Endothelial cell of umbilical vein (primary cell): Measurements from ENCODE around the gene PPP1R11. TPM values are rescaled to one million over a fixed set of nuclear protein-coding genes. Genes with fewer than 3 reads are reported as not detected.

Experiments used
- BruUV-seq: library from RNA; stranded (reverse); fragments of 400-500 nt; replicated peaks from 2 replicates; lab custom pipeline; 2021; lab: Mats Ljungman, UMichigan
- CTCF ChIA-PET: fragments of 300-600, 350-600 bp; sonication (Branson Sonifier 250); formaldehyde crosslinking; loops from one replicate; lab custom pipeline; 2021; ENCODE audit warnings: antibody characterized with exemption, inconsistent platforms; lab: Charles Lee
- POLR2A ChIA-PET: fragments of 300-600, 350-600 bp; sonication (Branson Sonifier 250); formaldehyde crosslinking; loops from one replicate; lab custom pipeline; 2021; ENCODE audit warnings: antibody characterized with exemption, inconsistent platforms; lab: Charles Lee
- DNase-seq: peaks from one replicate; pipeline ENCODE4 v3.0.0-alpha.2; 2011; ENCODE audit warnings: low read depth, low spot score
- FAIRE-seq: peaks from 2 replicates; lab custom pipeline; 2011; peaks lifted over from hg19 to GRCh38; lab: Jason Lieb, UNC
- H2AFZ ChIP-seq: 2 replicates; pipeline ENCODE4 v1.6.0; 2012; ENCODE audit warnings: low read depth, low read length, control low read depth, inconsistent platforms
- H3K27ac ChIP-seq: 2 replicates; pipeline ENCODE4 v1.5.1; 2011; ENCODE audit warnings: low read depth, mild to moderate bottlenecking, control low read depth, low read length, moderate library complexity; ENCODE audit not compliant: insufficient read depth
- H3K27me3 ChIP-seq, 2 experiments: 2 replicates each; pipeline versions ENCODE4 v1.6.0 to v1.6.1; 2011; ENCODE audit warnings: low read length in 2 of 2, mixed read lengths in 1 of 2; ENCODE audit not compliant: control insufficient read depth in 2 of 2, insufficient read depth in 2 of 2
- H3K36me3 ChIP-seq, 2 experiments: 2 replicates in 1 of 2; 3 replicates in 1 of 2; pipeline ENCODE4 v1.5.1; 2011; ENCODE audit warnings: low read length in 2 of 2, mild to moderate bottlenecking in 1 of 2, moderate library complexity in 1 of 2; ENCODE audit not compliant: control insufficient read depth in 2 of 2, insufficient read depth in 2 of 2; ENCODE audit errors: extremely low read depth in 1 of 2
- H3K4me1 ChIP-seq: 3 replicates; pipeline ENCODE4 v1.5.1; 2011; ENCODE audit warnings: mild to moderate bottlenecking, low read length; ENCODE audit not compliant: control insufficient read depth, insufficient read depth; ENCODE audit errors: extremely low read depth
- H3K4me2 ChIP-seq: 2 replicates; pipeline ENCODE4 v1.6.1; 2011; ENCODE audit warnings: low read length, control low read depth, mixed read lengths; ENCODE audit not compliant: insufficient read depth
- H3K4me3 ChIP-seq, 3 experiments: fragments of 200-600 bp in 1 of 3; sonication (generic), shearing (Covaris generic) in 1 of 3; replicated peaks in 1 of 3; 2 replicates each; pipeline ENCODE4 v1.5.1; 2011 to 2016; ENCODE audit warnings: control low read depth in 3 of 3, low read length in 3 of 3, mild to moderate bottlenecking in 2 of 3, inconsistent platforms in 1 of 3, low read depth in 1 of 3, moderate library complexity in 1 of 3; ENCODE audit not compliant: insufficient read depth in 1 of 3
- H3K79me2 ChIP-seq: 2 replicates; pipeline ENCODE4 v1.6.0; 2012; ENCODE audit warnings: low read length, inconsistent platforms; ENCODE audit not compliant: control insufficient read depth, insufficient read depth
- H3K9ac ChIP-seq: replicated peaks from 2 replicates; pipeline ENCODE3; 2011; ENCODE audit warnings: low read length, control low read depth; ENCODE audit not compliant: insufficient read depth; ENCODE audit errors: extremely low read depth
- H3K9me1 ChIP-seq: replicated peaks from 3 replicates; pipeline ENCODE4 v1.6.0; 2011; ENCODE audit warnings: mild to moderate bottlenecking, low read length; ENCODE audit not compliant: control insufficient read depth, insufficient read depth; ENCODE audit errors: extremely low read depth
- H3K9me3 ChIP-seq: replicated peaks from 2 replicates; pipeline ENCODE4 v1.5.1; 2012; ENCODE audit warnings: low read length, inconsistent platforms; ENCODE audit not compliant: control insufficient read depth, insufficient read depth
- H4K20me1 ChIP-seq: replicated peaks from 2 replicates; pipeline ENCODE3; 2011; ENCODE audit warnings: mild to moderate bottlenecking, low read length; ENCODE audit not compliant: control insufficient read depth, insufficient read depth; ENCODE audit errors: extremely low read depth
- FOS ChIP-seq: IDR thresholded peaks from 2 replicates; pipeline ENCODE4 v1.6.1; 2011; ENCODE audit warnings: mild to moderate bottlenecking, low read length, moderate library complexity, borderline replicate concordance; ENCODE audit not compliant: insufficient read depth
- MAX ChIP-seq: IDR thresholded peaks from 2 replicates; pipeline ENCODE4 v1.6.1; 2011; ENCODE audit not compliant: insufficient read depth, insufficient read length
- MYC ChIP-seq: IDR thresholded peaks from one replicate; pipeline ENCODE4 v1.6.1; 2011; ENCODE audit warnings: mild to moderate bottlenecking, low read depth, low read length
- dilution Hi-C: fragments of 300-500 bp; cut with MboI; formaldehyde crosslinking; loops from one replicate; pipeline ENCODE4 v1.15.0; 2019; ENCODE audit warnings: low sequenced_read_pairs; ENCODE audit not compliant: extremely low pct_ligation_motif_present
- intact Hi-C: fragments of 100-400 bp; cut with micrococcal nuclease; formaldehyde crosslinking; loops from one replicate; pipeline ENCODE4 v1.10.0; 2022
- polyA plus RNA-seq, 4 experiments: library from polyadenylated mRNA; depleted of rRNA in 3 of 4; stranded (reverse) in 3 of 4; unstranded in 1 of 4; fragments of >200 nt; gene quantifications; 2 replicates each; pipeline versions ENCODE4 v1.2.1 to v1.2.3, GENCODE V29; 2011 to 2012; ENCODE audit warnings: missing spikeins in 1 of 4
- total RNA-seq: library from RNA; stranded (reverse); gene quantifications from 2 replicates; pipeline ENCODE4 v1.2.3, GENCODE V29; 2021

The PPP1R11 gene
- total and polyA plus RNA-seq, 2 donors (not counting 3 experiments of a cell fraction or from before 2014, with no cell fraction given): 32.4 to 44.1 TPM

GRCh38 chr6:30055513-30055912, 11.5 kb upstream of the PPP1R11 start:
- Histone ChIP-seq H3K9ac (no peak overlapping the region), H2AFZ (no peak overlapping the region), H3K79me2 (peaks cover 5% of the 10 kb centered on the region), H3K9me1 (no peaks in the 10 kb centered on the region), H3K9me3 (no peaks in the 10 kb centered on the region), H3K27me3 (no peaks in the 10 kb centered on the region), H4K20me1 (no peaks in the 10 kb centered on the region), H3K4me1 (peaks cover 8% of the 10 kb centered on the region), H3K4me3 (no peak overlapping the region), H3K36me3 (peaks cover 0 to 2% of the 10 kb centered on the region in 2 experiments), H3K27ac (no peak overlapping the region), H3K4me2 (no peak overlapping the region)
- POLR2A ChIA-PET: no interaction called here
- DNase-seq (no peak), FAIRE-seq (no peak)
- dilution Hi-C loops: no loop called here
- CTCF ChIA-PET: interaction anchor here (1.2 kb wide), 1 partner anchor 49 kb away, joined by 3 read pairs; no protein-coding TSS in a partner anchor
- no TSS peak for BruUV-seq
- TF ChIP-seq FOS (no peak), MAX (no peak)
- intact Hi-C loops: no loop called here

GRCh38 chr6:30060606-30061091, 6.3 kb upstream of the PPP1R11 start:
- FAIRE-seq (no peak), DNase-seq (no peak)
- peaks cover 15% of the 10 kb centered on the region for H3K4me1 ChIP-seq
- no peaks in the 10 kb centered on the region for H3K9me3 ChIP-seq
- ChIA-PET CTCF (interaction anchor here (0.6 to 2.1 kb wide), 9 partner anchors 11 to 411 kb away, joined by 3 to 16 read pairs (median 4); partner anchors contain the start of gene RNF39), POLR2A (interaction anchor here (1.4 kb wide), 1 partner anchor 41 kb away, joined by 6 read pairs; no protein-coding TSS in a partner anchor)
- H3K79me2 ChIP-seq: peaks cover 19% of the 10 kb centered on the region
- peak overlapping the region; percentile 89 for H3K9ac ChIP-seq
- H3K9me1 ChIP-seq: no peaks in the 10 kb centered on the region
- H3K27ac ChIP-seq: peak overlapping the region; percentile 57
- intact Hi-C loops (loop anchor here (1.0 to 2.0 kb wide), 2 partner anchors 42 to 308 kb away; no protein-coding TSS in a partner anchor), dilution Hi-C loops (no loop called here)
- no peaks in the 10 kb centered on the region for H4K20me1 ChIP-seq
- peak overlapping the region; percentile 92 for H3K4me2 ChIP-seq
- H2AFZ ChIP-seq: peak overlapping the region; percentile 47
- no peaks in the 10 kb centered on the region for H3K27me3 ChIP-seq
- peaks cover 0 to 2% of the 10 kb centered on the region in 2 experiments for H3K36me3 ChIP-seq
- TSS peak; percentile 87 for BruUV-seq
- TF ChIP-seq FOS: peak; percentile 4
- no peak for TF ChIP-seq MYC
- H3K4me3 ChIP-seq: peak overlapping the region; percentile 78 to 94 (median 80)
